Hindlimb muscle (tissue), 1 donor: ENCODE data around the gene SLC19A2. TPM values are rescaled to one million over a fixed set of nuclear protein-coding genes. Genes with fewer than 3 reads are reported as not detected.
A peak's percentile ranks its signal among the peaks of the same experiment; 100 is the strongest.

Source experiments
- DNase-seq: peaks from one replicate; pipeline ENCODE4 v3.0.0-alpha.2; 2013
- polyA plus RNA-seq: library from polyadenylated mRNA; unstranded; fragments of 120-200 nt; gene quantifications from one replicate; pipeline ENCODE4 v1.2.1, GENCODE V29; 2013; ENCODE audit not compliant: insufficient read length

Gene SLC19A2
- polyA plus RNA-seq, 1 donor, result 6.4 TPM

DNA sequence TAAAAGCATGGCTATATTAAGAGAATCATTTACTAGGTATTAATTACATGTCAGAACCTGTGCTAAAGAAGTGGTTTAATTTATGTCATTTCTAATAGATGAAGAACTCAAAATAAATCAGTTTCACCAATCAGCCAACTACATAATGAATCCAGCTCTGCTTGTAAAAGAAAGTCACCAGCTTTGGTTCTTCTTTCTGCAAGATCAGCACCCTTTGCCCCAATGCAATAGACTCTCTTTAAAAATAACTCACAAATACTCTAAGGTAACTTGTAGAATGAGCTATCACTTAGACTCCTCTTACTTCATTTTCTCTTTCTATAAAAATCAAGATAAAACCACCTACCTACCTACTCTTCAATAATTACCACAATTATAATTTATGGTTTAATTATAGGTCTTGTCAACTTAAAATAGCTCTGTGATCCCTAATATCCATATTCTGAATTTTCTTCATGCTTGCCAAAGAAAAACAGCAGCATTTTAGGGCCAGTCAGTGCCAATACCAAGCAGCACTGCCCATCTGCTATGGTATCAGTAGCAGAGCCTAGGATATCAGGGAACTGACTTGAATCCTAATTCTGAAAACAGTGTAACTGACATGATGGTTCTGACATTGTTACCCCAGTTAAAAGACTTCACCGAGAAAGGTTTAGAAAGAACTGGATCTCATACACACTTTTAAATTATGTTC is 11.3 kb downstream of the SLC19A2 start:
- no peak for DNase-seq

DNA sequence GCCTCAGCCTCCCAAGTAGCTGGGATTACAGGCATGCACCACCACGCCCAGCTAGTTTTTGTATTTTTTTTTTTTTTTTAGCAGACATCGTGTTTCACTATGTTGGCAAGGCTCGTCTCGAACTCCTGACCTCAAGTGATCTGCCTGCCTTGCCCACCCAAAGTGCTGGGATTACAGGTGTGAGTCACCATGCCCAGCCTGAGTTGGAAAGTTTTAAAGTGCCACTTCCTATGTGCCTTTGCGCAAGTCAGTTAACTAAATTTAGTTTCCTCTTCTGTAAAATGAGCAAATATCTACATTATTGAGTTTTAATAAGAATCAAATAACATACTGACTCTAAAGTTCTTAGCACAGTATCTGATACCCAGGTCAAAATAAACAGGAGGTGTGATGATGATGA is 12.4 kb downstream of the SLC19A2 start:
- no peak for DNase-seq

DNA sequence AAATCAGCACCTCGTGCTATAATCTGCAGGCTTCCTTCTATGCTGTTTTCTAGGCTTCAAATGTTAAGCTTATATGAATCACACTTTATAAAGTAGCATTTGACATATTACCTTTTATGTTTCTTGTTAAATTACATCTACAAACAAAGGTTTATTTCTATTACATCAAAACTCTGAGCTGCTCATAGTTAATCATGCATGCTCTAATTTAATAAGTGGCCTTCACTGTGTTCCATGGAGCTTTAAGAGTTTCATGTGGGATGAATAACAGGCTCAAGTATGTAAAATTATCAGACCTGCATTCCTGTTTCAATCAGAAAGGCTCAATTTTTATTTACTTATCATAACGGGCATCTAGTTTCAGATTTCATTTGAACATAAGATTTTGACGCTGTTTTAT is 13.0 kb downstream of the SLC19A2 start:
- no peak for DNase-seq

DNA sequence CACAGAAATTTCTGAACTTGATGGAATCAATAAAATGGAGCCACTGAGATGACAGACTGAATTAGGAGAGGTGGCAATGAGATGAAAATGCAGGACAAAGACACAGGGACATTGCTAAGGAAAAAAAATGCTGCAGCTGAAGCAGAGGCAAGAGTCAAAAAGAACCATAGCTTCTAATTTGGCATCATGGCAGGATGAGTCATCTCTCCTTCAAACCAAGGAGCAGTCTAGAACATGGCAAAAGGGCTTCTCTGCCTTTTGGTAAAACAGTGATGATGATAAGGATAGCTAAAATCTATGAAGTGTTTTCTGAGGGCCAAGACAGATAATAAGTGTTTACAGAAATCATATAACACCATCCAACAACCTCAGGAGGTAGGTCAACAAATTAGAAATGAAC is 16.8 kb downstream of the SLC19A2 start:
- no peak for DNase-seq

DNA sequence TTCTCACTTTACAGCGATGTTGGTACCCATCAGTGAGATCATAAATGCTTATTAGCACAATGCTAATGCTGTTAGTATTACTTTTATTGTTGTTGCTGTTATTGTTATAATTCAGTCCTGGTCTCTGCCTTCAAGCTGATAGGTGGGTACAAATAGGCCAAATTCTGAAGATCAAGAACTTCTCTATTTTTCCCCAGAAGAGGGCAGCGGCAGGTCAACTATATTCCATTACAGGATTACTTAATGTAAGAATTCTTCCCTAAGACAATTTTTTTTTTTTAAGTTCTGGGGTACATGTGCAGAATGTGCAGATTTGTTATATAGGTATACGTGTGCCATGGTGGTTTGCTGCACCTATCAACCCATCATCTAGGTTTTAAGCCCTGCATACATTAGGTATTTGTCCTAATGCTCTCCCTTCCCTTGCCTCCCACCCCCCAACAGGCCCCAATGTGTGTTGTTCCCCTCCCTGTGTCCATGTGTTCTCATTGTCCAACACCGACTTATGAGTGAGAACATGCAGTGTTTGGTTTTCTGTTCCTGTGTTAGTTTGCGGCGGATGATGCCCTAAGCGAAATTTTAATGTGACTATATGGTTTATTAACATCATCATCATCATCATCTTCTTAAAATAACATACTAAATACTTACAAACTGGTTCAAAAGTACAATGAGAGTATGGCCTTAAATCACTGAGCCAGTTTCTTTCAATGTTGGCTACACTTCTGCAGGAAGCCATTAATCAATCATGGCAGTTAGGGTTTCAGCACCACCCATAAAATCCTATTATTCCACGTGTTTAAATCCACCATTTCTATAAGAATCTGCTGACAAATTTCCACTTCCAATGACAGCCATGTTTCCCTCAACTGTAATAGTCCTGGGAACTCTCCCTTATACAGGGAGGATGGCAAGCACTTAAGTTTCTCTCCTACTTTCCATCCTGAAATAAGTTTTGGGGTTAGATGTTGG is 19.2 kb downstream of the SLC19A2 start:
- peak; percentile 15 for DNase-seq

DNA sequence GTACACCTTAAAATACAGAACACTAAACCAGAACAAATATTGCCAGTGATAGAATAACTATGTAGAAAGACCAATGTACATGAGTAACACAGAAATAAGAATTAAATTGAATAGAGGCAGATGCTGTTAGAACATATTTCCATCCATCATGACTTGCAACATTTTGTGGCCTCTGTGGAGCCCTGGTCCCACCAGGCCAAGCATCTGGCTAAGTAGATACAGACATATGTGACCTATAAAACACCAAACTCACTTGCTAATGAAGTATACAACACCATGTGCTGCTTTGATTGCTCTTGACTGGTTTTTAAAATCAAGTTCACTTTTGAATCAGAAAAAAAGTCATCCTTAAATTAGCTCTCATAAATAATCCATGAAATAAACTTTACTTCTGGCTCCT is 20.5 kb downstream of the SLC19A2 start:
- no peak for DNase-seq

DNA sequence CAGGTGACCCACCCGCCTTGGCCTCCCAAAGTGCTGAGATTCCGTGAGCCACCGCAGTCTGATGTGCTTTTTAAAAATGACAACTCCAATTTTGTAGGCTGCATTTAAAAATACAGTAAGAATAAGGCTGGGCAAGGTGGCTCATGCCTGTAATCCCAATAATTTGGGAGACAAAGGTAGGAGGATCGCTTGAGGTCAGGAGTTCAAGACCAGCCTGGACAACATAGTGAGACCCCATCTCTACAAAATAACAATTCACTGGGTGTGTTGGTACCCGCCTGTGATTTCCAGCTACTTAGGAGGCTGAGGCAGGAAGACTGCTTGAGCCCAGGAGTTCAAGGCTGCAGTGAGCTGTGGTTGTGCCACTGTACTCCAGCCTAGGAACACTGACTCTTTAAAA is 23.4 kb downstream of the SLC19A2 start:
- no peak for DNase-seq

DNA sequence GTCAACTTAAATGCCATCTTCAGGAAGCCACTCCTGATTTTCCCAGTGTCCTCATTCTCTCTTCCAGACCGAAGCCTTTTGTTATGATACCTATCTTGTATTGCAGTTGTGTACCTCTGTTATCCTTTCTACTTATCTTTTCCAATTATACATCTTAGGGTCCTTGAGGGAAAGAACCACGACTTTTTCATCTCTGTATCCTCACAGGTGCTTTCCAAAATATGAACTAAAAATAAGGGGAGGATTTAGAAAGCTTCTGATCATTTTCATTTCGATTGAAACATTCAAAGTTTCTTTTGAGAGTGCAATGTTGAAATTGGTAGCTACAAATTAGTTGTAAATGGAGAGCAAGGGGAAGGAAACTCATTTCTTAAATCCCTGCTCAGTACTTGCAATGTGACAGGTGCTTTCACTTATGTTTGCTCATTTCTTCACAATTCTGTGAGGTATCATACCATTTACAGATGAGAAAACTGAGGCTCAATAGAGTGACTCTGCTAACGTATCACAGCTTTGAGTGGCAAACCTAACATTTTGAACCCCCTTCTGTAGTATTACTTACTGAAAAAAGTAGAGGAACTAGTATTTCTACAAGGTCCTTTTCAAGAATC is 24.2 kb downstream of the SLC19A2 start:
- no peak for DNase-seq

DNA sequence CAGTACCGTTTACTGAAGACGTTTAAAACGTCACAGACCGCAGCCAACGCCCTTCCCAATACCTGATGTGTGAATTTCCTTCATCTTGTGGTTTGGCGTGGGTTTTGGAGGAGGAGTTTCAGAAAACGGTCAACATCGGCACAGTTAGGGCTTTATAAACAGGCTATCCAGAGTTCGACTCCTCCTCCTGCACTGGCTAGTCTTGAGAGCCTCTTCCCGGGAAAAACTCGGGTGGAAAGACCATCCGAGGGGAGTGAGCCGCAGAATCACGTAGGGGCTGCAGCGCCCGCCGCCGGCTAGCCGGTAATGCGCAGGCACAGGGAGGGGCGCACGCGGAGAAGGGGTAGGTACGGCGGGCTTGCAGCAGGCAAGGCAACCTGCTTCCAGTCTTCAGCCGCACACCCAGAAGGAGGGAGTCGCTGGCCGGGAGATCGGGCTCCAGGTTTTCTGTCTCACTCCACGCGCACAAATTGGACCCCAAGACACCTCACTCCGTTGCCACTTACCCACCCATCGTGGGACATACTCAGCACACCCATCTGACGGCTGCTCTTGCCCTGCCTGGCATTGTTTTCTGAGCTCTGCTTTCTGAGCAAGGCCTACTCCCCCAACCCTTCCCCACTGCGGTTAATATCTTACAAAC is 25.4 kb downstream of the SLC19A2 start:
- DNase-seq, result no peak

DNA sequence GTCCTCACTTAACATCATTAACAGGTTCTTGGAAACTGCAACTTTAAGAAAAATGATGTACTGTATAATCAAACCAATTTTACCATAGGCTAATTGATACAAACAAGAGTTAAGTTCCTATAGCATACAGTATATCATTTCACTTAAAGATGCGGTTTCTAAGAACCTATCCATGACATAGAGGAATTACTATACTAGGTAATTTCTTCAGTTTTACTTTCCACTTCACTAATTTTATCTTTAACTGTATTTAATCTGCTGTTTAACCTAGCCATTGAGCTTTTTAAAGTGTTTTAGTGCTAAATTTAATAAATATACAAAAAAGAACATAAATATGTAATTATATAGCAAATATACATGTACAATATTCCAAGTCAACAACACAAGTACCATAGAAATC is 28.3 kb downstream of the SLC19A2 start:
- no peak for DNase-seq

DNA sequence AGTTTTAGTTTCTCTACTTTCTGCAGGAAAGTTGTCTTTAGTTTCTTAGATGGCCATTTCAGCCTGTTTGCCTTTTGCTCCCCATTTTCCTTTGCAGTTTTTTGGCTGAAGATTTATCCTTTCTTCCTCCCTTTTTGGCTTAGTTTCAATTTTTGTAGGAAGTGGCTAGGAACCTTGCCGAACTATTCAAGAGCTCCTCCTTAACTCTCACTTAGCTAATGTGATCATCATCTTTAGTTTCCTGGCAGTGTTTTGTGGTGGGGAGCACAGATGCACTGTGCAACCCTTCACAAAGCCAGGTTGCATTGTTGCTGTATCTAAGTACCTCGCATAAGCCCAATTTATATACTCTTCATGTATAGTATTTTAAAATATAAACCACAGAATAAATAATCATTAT is 29.7 kb downstream of the SLC19A2 start:
- no peak for DNase-seq

DNA sequence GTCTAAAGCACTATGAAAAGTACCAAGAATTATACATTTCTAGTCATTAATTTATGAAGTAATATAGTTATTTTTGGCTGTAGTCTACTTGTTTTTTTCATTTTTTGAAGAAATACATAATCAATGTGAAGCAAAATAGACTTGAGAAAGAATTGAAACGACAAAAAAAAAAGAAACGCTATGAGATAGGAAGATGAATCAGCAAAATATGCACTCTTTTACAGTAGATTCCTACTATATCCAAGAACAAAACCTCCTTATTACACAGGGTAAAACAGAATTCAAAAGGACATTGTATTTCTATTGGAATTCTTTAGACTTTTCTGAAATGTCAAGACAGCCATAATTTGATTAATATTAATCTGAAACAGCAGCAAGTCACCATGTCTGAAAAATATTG is 32.8 kb downstream of the SLC19A2 start:
- no peak for DNase-seq

DNA sequence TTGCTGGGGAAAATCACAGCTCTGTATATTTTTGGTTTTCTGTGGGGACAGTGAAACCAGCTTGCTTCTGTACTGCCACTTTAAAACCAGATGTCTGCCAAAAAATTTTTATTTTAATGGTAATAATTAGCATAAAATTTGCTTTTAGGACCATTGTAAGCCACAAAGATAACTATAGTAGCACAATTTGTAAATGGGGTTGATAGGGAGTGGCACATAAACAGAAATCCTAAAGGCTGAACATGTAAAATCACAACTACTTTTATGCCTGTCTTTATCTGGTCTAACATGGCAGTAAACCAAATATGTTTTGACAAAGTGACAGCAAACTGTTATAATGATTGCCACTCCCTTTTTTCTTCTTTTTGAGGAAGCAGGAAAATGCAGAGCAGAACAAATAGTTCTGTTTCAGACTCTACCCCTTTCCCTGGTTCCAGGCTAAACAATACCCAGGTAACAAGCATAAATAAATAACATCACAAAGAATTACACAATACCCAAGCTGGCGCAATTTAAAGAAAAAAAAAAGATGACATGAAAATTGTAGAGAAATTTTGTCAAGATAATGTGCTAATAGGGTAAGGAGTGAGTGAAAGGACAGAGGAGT is 34.4 kb downstream of the SLC19A2 start:
- DNase-seq, result no peak

DNA sequence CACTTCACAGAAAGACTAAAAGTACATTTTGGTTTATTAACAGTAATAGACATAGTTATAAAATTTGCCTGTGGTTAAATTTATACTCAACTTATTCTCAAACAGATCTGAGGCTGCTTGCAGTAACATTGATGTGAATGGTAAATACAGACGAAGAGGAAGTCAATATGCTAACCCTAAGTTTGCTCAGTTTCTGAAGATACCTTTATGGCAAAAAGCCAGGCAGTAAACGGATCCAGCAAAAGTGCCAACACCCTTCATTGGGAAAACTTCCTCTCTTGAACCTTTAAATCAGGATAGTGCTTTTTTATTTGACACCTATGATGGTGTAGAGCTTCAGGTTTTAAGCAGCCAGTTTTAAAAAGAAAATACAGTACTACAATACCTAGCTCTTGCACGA is 41.8 kb downstream of the SLC19A2 start:
- DNase-seq, result no peak

DNA sequence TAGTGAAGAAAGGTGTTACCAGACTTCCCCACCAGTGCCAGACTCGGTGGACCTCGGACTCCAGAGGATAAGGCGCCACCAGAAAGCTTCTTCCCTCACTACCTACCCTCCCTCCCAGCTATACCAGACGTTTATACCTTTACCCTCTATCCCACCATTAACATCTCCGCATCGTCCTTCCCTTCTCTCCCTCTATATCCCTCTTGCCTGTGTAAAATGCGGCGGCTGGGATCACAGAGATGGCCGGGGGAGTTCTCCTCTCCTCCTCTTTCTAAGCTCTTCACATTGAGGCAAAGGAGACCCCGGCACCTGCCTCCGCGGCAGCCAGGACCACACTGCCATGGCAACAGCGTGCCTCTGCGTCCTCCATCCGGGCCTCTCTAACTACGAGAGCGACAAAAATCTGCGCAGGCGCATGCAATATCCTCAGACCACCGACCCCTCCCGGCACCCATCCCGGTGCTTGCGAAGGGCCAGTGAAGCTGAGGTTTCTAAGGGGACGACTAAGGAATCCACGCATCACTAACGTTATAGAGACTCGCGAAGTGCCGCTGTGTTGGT is 58.6 kb downstream of the SLC19A2 start, which contains the start of gene CCDC181:
Gene CCDC181 (minus strand): TSS at position 394 of the 561 bp plus-strand sequence. CDS start 2,547 bp downstream, outside the sequence.
- peak; percentile 69 for DNase-seq

DNA sequence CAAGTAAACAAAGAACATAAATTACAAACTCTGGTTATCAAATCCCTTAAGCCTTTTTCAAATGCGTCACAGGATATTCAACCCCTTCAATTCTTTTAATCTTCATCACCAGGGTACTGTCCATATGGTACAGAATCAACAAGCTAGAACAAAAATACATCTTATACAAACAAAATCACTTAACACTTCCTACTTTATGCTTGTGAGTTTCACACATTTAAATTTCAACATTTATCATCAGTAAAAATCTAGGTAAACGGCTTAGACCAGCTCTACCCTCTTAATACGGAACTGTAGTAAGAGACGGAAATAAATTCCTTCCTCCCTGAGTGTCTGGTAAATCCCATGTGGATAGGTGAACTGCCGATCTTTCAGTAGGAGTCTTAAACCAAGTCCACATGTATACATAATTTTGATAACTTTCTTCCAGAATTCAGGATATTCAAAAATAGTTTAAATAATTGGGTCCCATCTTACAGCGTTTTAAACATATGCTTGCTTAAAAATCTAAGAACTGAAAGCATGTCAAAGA is 59.5 kb downstream of the SLC19A2 start:
- no peak for DNase-seq

DNA sequence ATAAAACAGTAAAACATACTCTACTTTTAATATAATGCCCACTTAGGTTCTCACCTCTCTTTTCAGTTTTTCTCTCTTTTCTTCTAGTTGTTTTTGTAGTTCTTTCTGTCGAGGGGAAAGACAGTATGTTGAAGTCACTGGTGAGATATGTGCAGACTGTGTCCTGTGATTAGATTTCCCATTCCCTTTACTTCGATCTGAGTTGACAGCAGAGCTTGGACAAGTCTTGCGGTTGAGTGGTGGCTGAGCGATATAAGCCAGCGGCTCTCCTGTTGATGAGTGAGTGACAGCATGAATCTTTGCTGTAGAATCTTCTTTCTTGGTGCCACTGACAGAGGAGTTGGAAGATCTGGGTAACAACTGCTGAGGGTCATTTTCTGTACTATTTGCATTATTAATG is 64.4 kb downstream of the SLC19A2 start:
- DNase-seq, result no peak

DNA sequence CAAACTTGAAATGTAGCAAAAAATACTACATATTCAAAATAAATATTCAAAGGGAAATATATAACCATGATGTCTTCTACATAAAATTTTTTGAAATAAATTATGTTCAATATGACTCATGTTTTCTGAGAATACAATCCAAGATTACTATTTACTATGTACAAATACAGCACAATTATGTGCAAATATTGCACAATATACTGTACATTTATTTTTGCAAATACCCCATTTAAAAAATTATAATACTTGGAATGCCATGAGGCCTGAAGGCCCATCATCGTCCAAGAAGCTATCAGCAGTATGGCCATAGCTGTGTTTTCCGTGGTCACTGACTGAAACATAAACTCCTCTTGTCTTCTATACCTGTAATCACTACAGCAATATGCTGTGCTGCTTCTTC is 70.8 kb downstream of the SLC19A2 start:
- DNase-seq, result no peak
